AG04450 (cell line): ENCODE results near the gene IL3RA. TPM values are rescaled to one million over a fixed set of nuclear protein-coding genes. Genes with fewer than 3 reads are reported as not detected.

Experiments used
- CTCF ChIA-PET: fragments of 300-600, 350-600 bp; formaldehyde crosslinking; extraction: SDS; loops from one replicate; lab custom pipeline; 2022; ENCODE audit warnings: antibody characterized with exemption, inconsistent platforms; lab: Charles Lee
- POLR2A ChIA-PET: fragments of 350-600 bp; formaldehyde crosslinking; extraction: SDS; loops from one replicate; lab custom pipeline; 2021; ENCODE audit warnings: antibody characterized with exemption, inconsistent platforms; lab: Yijun Ruan, JAX
- DNase-seq: peaks from one replicate; pipeline ENCODE4 v3.0.0-alpha.2; 2011; ENCODE audit warnings: low read depth, low spot score
- H3K27ac ChIP-seq: one replicate; pipeline ENCODE4 v1.5.1; 2012; ENCODE audit warnings: low read depth, low read length, control low read depth
- H3K27me3 ChIP-seq: one replicate; pipeline ENCODE4 v1.6.0; 2012; ENCODE audit warnings: low read length; ENCODE audit not compliant: control insufficient read depth, insufficient read depth
- H3K4me3 ChIP-seq: 2 replicates; pipeline ENCODE4 v1.5.1; 2011; ENCODE audit warnings: mild to moderate bottlenecking, low read depth, low read length, control low read depth
- H3K9me3 ChIP-seq: 2 replicates; pipeline ENCODE4 v1.5.1; 2012; ENCODE audit warnings: low read length; ENCODE audit not compliant: control insufficient read depth, insufficient read depth
- polyA plus RNA-seq: library from polyadenylated mRNA; depleted of rRNA; stranded (reverse); fragments of >200 nt; gene quantifications from 2 replicates; pipeline ENCODE4 v1.2.3, GENCODE V29; 2011
- TF ChIP-seq, protein P1 (sequence below): IDR thresholded peaks from 2 replicates; pipeline ENCODE4 v1.5.1; 2011; ENCODE audit warnings: low read depth, low read length, control low read depth, inconsistent platforms

IL3RA gene
- polyA plus RNA-seq, 1 experiment = not detected

- H3K4me3 ChIP-seq = no peak overlapping the region
- ChIA-PET POLR2A (no interaction called here), CTCF (no interaction called here)
- TF ChIP-seq, protein P1, sequence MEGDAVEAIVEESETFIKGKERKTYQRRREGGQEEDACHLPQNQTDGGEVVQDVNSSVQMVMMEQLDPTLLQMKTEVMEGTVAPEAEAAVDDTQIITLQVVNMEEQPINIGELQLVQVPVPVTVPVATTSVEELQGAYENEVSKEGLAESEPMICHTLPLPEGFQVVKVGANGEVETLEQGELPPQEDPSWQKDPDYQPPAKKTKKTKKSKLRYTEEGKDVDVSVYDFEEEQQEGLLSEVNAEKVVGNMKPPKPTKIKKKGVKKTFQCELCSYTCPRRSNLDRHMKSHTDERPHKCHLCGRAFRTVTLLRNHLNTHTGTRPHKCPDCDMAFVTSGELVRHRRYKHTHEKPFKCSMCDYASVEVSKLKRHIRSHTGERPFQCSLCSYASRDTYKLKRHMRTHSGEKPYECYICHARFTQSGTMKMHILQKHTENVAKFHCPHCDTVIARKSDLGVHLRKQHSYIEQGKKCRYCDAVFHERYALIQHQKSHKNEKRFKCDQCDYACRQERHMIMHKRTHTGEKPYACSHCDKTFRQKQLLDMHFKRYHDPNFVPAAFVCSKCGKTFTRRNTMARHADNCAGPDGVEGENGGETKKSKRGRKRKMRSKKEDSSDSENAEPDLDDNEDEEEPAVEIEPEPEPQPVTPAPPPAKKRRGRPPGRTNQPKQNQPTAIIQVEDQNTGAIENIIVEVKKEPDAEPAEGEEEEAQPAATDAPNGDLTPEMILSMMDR = no peak
- H3K9me3 ChIP-seq = peaks cover 33% of the 10 kb centered on the region
- H3K27me3 ChIP-seq = no peaks in the 10 kb centered on the region
- DNase-seq = no peak
- no peak overlapping the region for H3K27ac ChIP-seq
Observed at GRCh38 chrX:1417921-1418771, 81.6 kb downstream of the IL3RA start.

DNA sequence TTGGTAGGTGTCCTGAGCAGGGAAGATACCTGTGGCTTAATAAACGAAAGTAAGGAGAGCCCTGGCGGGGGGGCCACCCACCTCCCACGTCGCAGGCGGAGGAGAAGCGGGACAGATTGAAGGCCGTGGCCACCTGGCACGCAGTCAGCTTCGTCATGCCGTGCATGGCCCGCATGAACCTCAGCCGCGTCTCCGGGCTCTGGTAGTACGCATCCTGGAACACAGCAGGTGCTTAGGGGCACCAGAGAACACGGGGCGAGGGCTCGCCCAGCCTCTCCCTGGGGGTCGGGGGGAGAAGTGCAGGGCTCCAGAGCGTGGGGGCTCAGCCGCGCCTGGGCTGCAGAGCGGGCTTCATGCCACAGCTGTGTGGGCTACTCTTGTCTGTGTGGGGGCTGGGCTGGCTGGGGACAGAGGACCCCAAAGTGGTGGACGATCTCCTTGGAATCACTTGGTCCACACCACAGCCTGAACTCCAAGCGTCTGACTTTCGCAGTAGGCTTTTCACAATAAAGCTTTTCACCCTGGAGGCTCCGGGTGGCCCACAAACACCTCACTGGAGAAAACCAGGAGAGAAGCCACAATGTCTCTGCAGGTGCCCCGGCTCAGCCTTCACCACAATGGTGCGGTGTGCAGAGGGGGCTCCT lies 82.4 kb downstream of the IL3RA start:
- ChIA-PET CTCF (no interaction called here), POLR2A (no interaction called here)

GRCh38 chrX:1419545-1420355 lies 83.2 kb downstream of the IL3RA start:
- POLR2A ChIA-PET = no interaction called here
- DNase-seq = no peak
- no peaks in the 10 kb centered on the region for H3K27me3 ChIP-seq
- H3K9me3 ChIP-seq = peaks cover 35% of the 10 kb centered on the region
- CTCF ChIA-PET = no interaction called here
- no peak overlapping the region for H3K27ac ChIP-seq
- TF ChIP-seq, protein P1 = no peak
- H3K4me3 ChIP-seq = no peak overlapping the region

More for the DNA sequence above, 82.4 kb downstream of the IL3RA start:
- DNase-seq = no peak
- TF ChIP-seq, protein P1 = no peak
- no peak overlapping the region for H3K27ac ChIP-seq
- peaks cover 35% of the 10 kb centered on the region for H3K9me3 ChIP-seq
- H3K4me3 ChIP-seq = no peak overlapping the region
- H3K27me3 ChIP-seq = no peaks in the 10 kb centered on the region

GRCh38 chrX:1420371-1420770 lies 83.8 kb downstream of the IL3RA start:
- CTCF ChIA-PET = no interaction called here
- DNase-seq = no peak
- H3K4me3 ChIP-seq = no peak overlapping the region
- no peak overlapping the region for H3K27ac ChIP-seq
- no peaks in the 10 kb centered on the region for H3K27me3 ChIP-seq
- TF ChIP-seq, protein P1 = no peak
- peaks cover 35% of the 10 kb centered on the region for H3K9me3 ChIP-seq
- POLR2A ChIA-PET = no interaction called here
